HG02852 (cell line): ENCODE measurements around the gene TOB1.

ENCODE experiments used
- ATAC-seq: cut with Tn5 transposase; IDR thresholded peaks from one replicate; pipeline ENCODE4 v1.9.1; 2021; ENCODE audit warnings: mild to moderate bottlenecking, moderate library complexity; ENCODE audit not compliant: unreplicated experiment

TOB1 gene

GRCh38 chr17:50866261-50866949 lies at the start of gene TOB1:
Gene TOB1 (minus strand): TSS chr17:50866354. CDS start chr17:50864017, 2,337 bp downstream.
- ATAC-seq: peak; percentile 62

GRCh38 chr17:50914505-50915063 lies 48.4 kb upstream of the TOB1 start:
- no peak for ATAC-seq

GRCh38 chr17:50913120-50913519 lies 47.0 kb upstream of the TOB1 start:
- no peak for ATAC-seq

GRCh38 chr17:50911890-50912289 lies 45.7 kb upstream of the TOB1 start:
- ATAC-seq: no peak

- no peak for ATAC-seq
Measured at GRCh38 chr17:50911450-50911849, 45.3 kb upstream of the TOB1 start.

- no peak for ATAC-seq
Measured at GRCh38 chr17:50909765-50910605, 43.8 kb upstream of the TOB1 start.

GRCh38 chr17:50908860-50909764 lies 43.0 kb upstream of the TOB1 start:
- ATAC-seq: no peak

GRCh38 chr17:50908140-50908859 lies 42.1 kb upstream of the TOB1 start:
- ATAC-seq: no peak

GRCh38 chr17:50906443-50906842 lies 40.3 kb upstream of the TOB1 start:
- no peak for ATAC-seq

- no peak for ATAC-seq
Measured at GRCh38 chr17:50905460-50905803, 39.3 kb upstream of the TOB1 start.

- ATAC-seq: no peak
Measured at GRCh38 chr17:50904518-50905459, 38.6 kb upstream of the TOB1 start.

- no peak for ATAC-seq
Measured at GRCh38 chr17:50903604-50904517, 37.7 kb upstream of the TOB1 start.

- no peak for ATAC-seq
Measured at GRCh38 chr17:50902372-50903353, 36.5 kb upstream of the TOB1 start.

GRCh38 chr17:50900383-50900892 lies 34.3 kb upstream of the TOB1 start:
- no peak for ATAC-seq

- no peak for ATAC-seq
Measured at GRCh38 chr17:50899559-50900319, 33.6 kb upstream of the TOB1 start.

- ATAC-seq: no peak
Measured at GRCh38 chr17:50899005-50899460, 32.9 kb upstream of the TOB1 start.
